Epithelial cell of proximal tubule (primary cell): Measurements from ENCODE around the gene PLEKHS1. TPM values are rescaled to one million over a fixed set of nuclear protein-coding genes. Genes with fewer than 3 reads are reported as not detected.

Experiments
- DNase-seq: peaks from one replicate; pipeline ENCODE4 v3.0.0-alpha.2; 2011; ENCODE audit warnings: low read depth
- H3K4me3 ChIP-seq: 2 replicates; pipeline ENCODE4 v1.5.1; 2011; ENCODE audit warnings: low read depth, mild to moderate bottlenecking, low read length
- total RNA-seq: library from RNA; depleted of rRNA; stranded (reverse); fragments of >200 nt; gene quantifications from 2 replicates; pipeline ENCODE4 v1.2.3, GENCODE V29; 2015
- TF ChIP-seq, protein P1 (sequence below): conservative IDR thresholded peaks from 2 replicates; pipeline ENCODE4 v1.5.1; 2012; ENCODE audit warnings: low read depth, mild to moderate bottlenecking, low read length

PLEKHS1 gene
- total RNA-seq, 1 donor from 2014 or later, result not detected

DNA sequence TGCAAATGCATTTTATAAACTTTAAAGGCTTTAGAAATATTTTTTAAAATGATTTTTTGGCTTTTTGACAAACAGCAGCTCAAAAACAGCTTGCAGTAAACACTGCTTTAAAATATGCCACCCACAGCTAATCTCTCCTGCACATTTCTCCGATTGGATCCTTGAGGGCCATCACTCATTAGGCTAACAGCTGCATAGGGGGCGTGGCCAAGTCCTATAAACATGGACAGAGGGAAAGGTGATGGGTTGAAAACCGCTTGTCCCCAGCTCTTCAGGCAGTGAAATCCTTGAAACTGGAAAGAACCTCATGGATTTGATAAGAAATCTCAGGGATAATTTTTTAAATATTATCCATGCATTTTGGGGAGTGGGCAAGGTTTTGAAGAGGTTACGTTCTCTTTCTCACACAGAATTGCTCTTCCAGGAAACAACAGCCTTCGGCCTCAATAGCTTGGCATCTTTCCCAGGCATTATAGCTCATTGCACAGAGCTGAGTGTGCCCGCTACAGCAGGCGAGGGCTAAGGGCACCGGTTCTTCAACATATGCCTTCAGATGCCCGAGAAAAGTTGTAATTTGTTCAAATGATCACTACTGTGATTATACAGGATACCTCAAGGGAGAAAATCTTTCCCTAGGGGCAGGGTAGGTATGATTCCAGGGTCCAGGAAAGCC is 1.7 kb downstream of the PLEKHS1 start:
- TF ChIP-seq, protein P1, sequence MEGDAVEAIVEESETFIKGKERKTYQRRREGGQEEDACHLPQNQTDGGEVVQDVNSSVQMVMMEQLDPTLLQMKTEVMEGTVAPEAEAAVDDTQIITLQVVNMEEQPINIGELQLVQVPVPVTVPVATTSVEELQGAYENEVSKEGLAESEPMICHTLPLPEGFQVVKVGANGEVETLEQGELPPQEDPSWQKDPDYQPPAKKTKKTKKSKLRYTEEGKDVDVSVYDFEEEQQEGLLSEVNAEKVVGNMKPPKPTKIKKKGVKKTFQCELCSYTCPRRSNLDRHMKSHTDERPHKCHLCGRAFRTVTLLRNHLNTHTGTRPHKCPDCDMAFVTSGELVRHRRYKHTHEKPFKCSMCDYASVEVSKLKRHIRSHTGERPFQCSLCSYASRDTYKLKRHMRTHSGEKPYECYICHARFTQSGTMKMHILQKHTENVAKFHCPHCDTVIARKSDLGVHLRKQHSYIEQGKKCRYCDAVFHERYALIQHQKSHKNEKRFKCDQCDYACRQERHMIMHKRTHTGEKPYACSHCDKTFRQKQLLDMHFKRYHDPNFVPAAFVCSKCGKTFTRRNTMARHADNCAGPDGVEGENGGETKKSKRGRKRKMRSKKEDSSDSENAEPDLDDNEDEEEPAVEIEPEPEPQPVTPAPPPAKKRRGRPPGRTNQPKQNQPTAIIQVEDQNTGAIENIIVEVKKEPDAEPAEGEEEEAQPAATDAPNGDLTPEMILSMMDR, result no peak
- no peak for DNase-seq
- H3K4me3 ChIP-seq, result no peak overlapping the region

DNA sequence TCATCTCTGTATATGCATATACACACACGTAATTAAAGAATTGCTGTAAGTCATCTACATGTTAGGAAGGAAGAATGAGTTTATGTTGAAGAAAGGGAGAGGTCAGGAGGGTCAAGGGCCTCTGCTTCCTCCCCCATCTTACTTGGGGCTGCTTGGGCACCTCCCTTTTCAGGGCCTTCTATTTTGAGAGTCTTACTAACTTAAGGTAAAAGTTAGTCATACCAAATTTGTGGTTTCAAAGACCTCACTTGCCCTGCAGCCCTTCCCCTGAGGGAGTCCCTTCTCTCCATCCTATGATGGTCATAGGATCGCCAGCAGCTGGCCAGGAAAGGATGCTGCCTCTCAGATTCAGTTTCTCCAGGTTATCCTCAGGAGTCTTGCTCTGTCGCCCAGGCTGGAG is 2.6 kb downstream of the PLEKHS1 start:
- DNase-seq, result no peak
- TF ChIP-seq, protein P1, result no peak

DNA sequence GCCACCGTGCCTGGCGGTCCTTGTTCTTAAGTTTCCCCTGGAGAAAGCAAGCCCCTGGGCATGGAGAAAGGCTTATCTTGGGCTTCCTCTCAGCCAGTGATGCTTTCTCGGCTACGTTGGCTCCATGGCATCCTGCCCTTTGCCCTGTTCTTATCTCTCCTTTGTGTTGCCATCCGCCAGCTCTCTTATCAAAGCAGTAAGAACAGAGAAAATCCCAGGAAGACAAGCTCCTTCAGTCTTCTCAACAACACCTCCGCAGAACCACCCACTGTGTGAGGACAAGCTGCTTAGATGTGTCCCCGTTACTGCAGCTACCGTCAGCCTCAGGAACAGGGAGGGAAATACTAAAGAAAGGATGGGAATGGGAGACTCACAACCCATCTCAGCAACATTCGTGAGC is 3.3 kb downstream of the PLEKHS1 start:
- no peak for DNase-seq
- no peak overlapping the region for H3K4me3 ChIP-seq
- TF ChIP-seq, protein P1, result no peak

More for the DNA sequence above, 2.6 kb downstream of the PLEKHS1 start:
- no peak overlapping the region for H3K4me3 ChIP-seq

DNA sequence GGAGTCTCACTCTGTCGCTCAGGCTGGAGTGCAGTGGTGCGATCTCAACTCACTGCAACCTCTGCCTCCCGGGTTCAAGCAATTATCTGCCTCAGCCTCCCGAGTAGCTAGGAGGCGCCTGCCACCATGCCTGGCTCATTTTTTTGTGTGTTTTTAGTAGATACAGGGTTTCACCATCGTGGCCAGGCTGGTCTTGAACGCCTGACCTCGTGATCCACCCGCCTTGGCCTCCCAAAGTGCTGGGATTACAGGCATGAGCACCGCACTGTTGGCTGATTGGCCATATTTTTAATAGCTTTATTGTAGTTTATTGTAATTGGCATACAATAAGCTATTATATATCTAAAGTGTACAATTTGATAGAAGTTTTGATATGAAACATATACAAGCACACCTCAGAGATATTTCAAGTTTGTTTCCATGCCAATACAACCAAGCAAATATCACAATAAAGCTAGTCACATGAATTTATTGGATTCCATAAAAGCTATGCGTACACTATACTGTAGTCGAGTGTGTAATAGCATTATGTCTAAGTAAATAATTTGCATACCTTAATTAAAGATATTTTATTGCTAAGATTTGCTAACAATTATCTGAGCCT is 5.6 kb downstream of the PLEKHS1 start:
- no peak overlapping the region for H3K4me3 ChIP-seq
- TF ChIP-seq, protein P1, result no peak
- DNase-seq, result no peak

DNA sequence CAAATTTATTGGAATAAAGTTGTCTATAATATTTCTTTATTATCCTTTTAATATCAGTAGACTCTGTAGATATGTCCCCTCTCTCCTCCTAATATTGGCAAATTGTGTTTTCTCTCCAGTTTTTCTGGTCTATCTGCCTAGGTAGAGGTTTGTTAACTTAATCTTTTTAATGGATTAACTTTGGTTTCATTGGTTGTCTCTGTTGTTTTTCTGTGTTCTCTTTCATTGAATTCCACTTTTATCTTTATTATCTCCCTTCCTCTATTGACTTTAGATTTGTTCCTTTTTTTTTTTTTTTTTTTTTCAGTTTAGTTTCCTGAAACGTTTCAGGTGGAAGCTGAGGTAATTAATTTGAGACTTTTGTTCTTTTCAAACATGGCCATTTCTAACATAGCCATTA is 10.6 kb downstream of the PLEKHS1 start:
- H3K4me3 ChIP-seq, result no peak overlapping the region
- DNase-seq, result no peak
- TF ChIP-seq, protein P1, result no peak

DNA sequence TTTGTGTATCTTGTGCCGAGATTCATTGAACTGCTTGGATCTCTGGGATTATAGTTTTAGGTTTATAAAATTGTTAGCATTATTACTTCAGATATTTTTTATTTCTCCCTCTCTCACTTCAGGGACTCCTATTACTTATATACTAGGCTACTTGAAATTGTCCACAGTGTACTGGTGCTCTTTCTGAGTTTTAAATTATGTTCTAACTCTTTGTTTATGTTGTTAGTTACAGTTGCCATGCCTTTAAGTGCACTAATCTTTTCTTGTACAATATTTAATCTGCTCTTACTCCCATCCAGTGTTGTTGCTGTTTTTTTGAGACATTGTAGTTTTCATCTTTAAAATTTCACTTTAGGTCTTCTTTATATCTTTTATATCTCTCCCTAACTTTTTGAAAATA is 13.1 kb downstream of the PLEKHS1 start:
- DNase-seq, result no peak
- TF ChIP-seq, protein P1, result no peak
- H3K4me3 ChIP-seq, result no peak overlapping the region

DNA sequence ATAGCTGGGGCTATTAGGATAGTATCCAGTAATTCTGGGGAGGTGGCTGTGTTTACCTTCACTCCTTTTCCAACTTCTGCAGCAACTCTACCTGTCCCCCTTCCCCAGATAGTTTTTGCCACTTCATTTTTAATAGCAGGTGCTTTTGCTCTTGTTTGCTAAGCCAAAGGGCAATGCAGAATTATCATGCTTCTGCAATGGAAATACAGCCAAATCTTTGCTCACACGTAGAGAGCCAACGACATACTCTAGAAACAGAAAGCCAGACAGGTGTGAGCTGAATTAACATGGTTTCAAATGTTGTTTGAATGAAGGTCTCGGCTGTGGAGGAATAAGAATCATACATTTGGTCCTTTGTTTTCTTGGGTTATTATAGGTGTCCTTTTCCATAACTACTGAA is 14.4 kb downstream of the PLEKHS1 start:
- TF ChIP-seq, protein P1, result no peak
- H3K4me3 ChIP-seq, result no peak overlapping the region
- no peak for DNase-seq
